ENCODE measurements around the gene LRG1. TPM values are rescaled to one million over a fixed set of nuclear protein-coding genes. Genes with fewer than 3 reads are reported as not detected.

Gene LRG1
- total and polyA plus RNA-seq, 9 of the 15 experiments (the other 6 are each of a cell fraction or from before 2014, with no cell fraction given), result 1.5 to 11.9 (median 8.7) TPM

- TF ChIP-seq ZBTB11 (CRISPR knock-in tag; IDR thresholded peaks at IDR 0.05) (no peak), ZNF277 (CRISPR knock-in tag; IDR thresholded peaks at IDR 0.05; ENCODE audit: borderline replicate concordance) (no peak), TBP (optimal IDR thresholded peaks at IDR 0.05; ENCODE audit: low read depth, low read length) (no peak), POLR2B (IDR thresholded peaks at IDR 0.05; ENCODE audit: low read depth, partially characterized antibody) (no peak), BRF1 (IDR thresholded peaks at IDR 0.05; ENCODE audit: borderline replicate concordance, extremely low read depth, insufficient read length) (no peak), ZNF140 (CRISPR knock-in tag; IDR thresholded peaks at IDR 0.05) (no peak), PML (IDR thresholded peaks at IDR 0.05; ENCODE audit: low read length) (no peak), TFE3 (CRISPR knock-in tag; IDR thresholded peaks at IDR 0.05) (no peak), ZNF583 (CRISPR knock-in tag; IDR thresholded peaks at IDR 0.05) (no peak), ZNF586 (CRISPR knock-in tag; conservative IDR thresholded peaks at IDR 0.05) (no peak), RNF2 (IDR thresholded peaks at IDR 0.05) (no peak), E4F1 (CRISPR knock-in tag; IDR thresholded peaks at IDR 0.05; ENCODE audit: borderline replicate concordance) (no peak), CBFB (CRISPR knock-in tag; IDR thresholded peaks at IDR 0.05) (no peak), NFIC (IDR thresholded peaks at IDR 0.05) (no peak), MCM5 (IDR thresholded peaks at IDR 0.05; ENCODE audit: low read depth) (no peak), ZNF324 (CRISPR knock-in tag; IDR thresholded peaks at IDR 0.05) (no peak)
- TF ChIP-seq, protein P1, sequence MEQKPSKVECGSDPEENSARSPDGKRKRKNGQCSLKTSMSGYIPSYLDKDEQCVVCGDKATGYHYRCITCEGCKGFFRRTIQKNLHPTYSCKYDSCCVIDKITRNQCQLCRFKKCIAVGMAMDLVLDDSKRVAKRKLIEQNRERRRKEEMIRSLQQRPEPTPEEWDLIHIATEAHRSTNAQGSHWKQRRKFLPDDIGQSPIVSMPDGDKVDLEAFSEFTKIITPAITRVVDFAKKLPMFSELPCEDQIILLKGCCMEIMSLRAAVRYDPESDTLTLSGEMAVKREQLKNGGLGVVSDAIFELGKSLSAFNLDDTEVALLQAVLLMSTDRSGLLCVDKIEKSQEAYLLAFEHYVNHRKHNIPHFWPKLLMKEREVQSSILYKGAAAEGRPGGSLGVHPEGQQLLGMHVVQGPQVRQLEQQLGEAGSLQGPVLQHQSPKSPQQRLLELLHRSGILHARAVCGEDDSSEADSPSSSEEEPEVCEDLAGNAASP (IDR thresholded peaks at IDR 0.05), result no peak
Observed at GRCh38 chr19:4557144-4557970, 17.5 kb upstream of the LRG1 start (continued).
